Kidney capillary endothelial cell (primary cell): ENCODE measurements around the gene RAB31.
"Not testable (repeated sequence)": the region's sequence is repeated elsewhere in the genome, so short reads cannot be mapped to it uniquely, and the experiment has no call there.

ENCODE experiments used
- DNase-seq: peaks from one replicate; pipeline ENCODE4 v3.0.0-alpha.2; 2018; ENCODE audit warnings: low spot score

The RAB31 gene

DNA sequence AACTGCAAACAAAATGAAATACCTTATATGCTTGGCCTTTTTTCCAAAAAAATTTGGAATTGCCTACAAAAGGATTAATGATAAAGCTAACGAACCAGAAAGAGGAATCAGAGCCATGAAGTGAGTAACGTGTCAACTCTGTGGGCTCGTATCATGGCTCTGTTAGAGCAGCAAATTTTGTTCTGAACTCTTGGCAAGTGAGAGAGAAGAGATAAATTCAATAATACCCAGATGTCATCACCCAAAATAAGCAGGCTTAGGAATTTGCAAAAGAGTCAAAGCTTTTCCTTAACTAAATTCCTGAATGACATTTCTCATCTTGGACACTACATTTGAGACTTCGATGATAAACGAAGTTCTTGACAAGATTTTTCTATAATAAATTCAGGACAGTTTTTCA lies 182.1 kb downstream of the RAB31 start:
- DNase-seq, result no peak

- no peak for DNase-seq
Measured at GRCh38 chr18:9890957-9891356, 182.9 kb downstream of the RAB31 start.

DNA sequence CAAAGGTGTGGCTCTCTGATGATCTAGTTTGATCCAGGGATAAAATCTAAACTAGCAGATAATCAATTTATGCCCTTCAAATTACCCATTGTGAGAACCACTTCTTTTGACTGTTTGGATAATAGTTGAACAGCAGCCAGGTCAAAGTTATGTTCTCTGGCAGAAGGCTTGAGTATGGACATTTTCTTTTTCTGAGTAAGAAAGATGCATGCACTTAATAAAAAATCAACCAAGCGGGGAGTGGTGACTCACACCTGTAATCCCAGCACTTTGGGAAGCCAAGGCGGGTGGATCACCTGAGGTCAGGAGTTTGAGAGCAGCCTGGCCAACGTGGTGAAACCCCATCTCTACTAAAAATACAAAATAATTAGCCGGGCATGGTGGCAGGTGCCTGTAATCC lies 183.4 kb downstream of the RAB31 start:
- DNase-seq, result not testable (repeated sequence)

GRCh38 chr18:9894454-9895068 lies 186.5 kb downstream of the RAB31 start:
- DNase-seq, result no peak

GRCh38 chr18:9897129-9897528 lies 189.0 kb downstream of the RAB31 start:
- DNase-seq, result no peak

- DNase-seq, result not testable (repeated sequence)
Measured at GRCh38 chr18:9897787-9898291, 189.7 kb downstream of the RAB31 start.

DNA sequence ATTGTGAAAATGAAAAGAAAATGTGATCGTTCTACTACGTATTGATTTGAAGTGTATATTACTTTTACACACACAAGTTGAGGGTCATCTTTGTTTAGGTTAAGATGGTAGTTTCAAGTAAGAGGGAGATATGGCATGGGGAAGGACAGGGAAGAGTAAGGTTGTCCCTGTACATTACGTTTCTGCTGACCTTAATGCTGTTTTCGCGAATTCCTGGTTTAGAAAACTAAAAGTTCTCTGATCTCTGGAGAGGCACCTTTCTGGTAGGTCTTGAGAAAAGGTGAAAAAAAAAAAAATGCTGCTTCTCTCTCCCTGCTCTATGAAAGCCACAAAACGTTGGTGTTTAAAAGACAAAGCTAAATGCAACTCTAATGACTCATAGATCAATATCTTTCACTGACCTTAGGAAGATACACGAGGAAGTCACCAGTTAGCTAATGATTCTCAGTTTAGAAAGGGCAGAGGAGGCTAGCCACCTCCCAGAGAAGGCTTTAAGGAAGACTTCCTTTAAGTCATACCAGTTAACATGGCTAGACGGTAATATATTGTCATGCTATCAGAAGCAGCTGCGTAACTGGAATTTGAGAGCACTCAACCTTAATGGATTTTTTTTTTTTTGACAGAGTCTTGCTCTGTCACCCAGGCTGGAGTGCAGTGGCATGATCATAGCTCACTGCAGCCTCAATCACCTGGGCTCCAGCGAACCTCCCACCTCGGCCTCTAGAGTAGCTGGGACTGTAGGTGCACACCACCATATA lies 190.9 kb downstream of the RAB31 start:
- DNase-seq, result peak; percentile 21

GRCh38 chr18:9899550-9899930 lies 191.4 kb downstream of the RAB31 start:
- DNase-seq, result not testable (repeated sequence)

- DNase-seq, result no peak
Measured at GRCh38 chr18:9900699-9901098, 192.6 kb downstream of the RAB31 start.

GRCh38 chr18:9901377-9901776 lies 193.3 kb downstream of the RAB31 start:
- no peak for DNase-seq

DNA sequence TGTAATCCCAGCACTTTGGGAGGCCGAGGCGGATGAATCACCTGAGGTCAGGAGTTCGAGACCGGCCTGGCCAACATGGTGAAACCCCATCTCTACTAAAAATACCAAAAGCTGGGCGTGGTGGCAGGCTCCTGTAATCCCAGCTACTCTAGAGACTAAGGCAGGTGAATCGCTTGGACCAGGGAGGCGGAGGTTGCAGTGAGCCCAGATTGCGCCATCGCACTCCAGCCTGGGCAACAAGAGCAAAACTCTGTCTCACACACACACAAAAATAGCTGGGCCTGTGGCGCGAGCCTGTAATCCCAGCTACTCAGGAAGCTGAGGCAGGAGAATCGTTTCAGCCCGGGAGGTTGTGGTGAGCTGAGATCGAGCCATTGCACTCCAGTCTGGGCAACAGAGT lies 194.2 kb downstream of the RAB31 start:
- DNase-seq, result not testable (repeated sequence)

- DNase-seq, result no peak
Measured at GRCh38 chr18:9902832-9903231, 194.7 kb downstream of the RAB31 start.

GRCh38 chr18:9905401-9905922 lies 197.4 kb downstream of the RAB31 start:
- no peak for DNase-seq

- no peak for DNase-seq
Measured at GRCh38 chr18:9906481-9906880, 198.4 kb downstream of the RAB31 start.

GRCh38 chr18:9907867-9908266 lies 199.8 kb downstream of the RAB31 start:
- DNase-seq, result no peak

DNA sequence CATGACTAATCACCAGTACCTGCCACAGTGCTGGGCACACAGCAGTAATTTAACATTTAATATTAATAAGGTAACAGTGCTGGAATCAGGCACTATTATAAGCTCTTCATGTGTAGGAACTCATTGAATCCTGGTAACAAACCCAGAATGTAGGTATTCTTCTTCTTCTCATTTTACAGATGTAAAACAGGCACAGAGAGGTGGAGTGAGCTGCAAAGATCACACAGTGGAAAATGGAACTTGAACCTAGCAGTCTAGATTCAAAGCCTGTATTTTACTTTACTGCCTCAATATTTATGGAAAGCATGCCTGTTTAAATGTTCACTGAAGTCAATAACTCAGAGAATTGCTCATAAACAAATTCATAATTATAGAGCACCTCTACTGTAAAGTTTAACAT lies 202.0 kb downstream of the RAB31 start:
- no peak for DNase-seq

- DNase-seq, result no peak
Measured at GRCh38 chr18:9910661-9911060, 202.6 kb downstream of the RAB31 start.

- no peak for DNase-seq
Measured at GRCh38 chr18:9911226-9911625, 203.1 kb downstream of the RAB31 start.
